HL-60 (cell line): ENCODE measurements around the gene C5orf46.
"Not testable (repeated sequence)": the region's sequence is repeated elsewhere in the genome, so short reads cannot be mapped to it uniquely, and the experiment has no call there.

ENCODE experiments used
- CTCF ChIP-seq: IDR thresholded peaks from one replicate; pipeline ENCODE4 v1.5.1; 2011; ENCODE audit warnings: low read length, control low read depth, inconsistent platforms; ENCODE audit not compliant: insufficient read depth
- GABPA ChIP-seq: IDR thresholded peaks from 2 replicates; pipeline ENCODE4 v1.6.1; 2012; ENCODE audit warnings: low read depth
- POLR2AphosphoS5 ChIP-seq: IDR thresholded peaks from 2 replicates; pipeline ENCODE4 v1.6.1; 2012; ENCODE audit warnings: low read depth

- TF ChIP-seq POLR2AphosphoS5, CTCF, GABPA: not testable (repeated sequence)
These were observed 40.4 kb upstream of the C5orf46 start for GRCh38 chr5:147946658-147947274.
